Skeletal muscle satellite cell (primary cell): ENCODE results near the gene POP4.
A peak's percentile ranks its signal among the peaks of the same experiment; 100 is the strongest.

Source experiments
- H3K27me3 ChIP-seq: 2 replicates; pipeline ENCODE4 v1.7.0; 2013; ENCODE audit warnings: low read length; ENCODE audit not compliant: control insufficient read depth, insufficient read depth
- H3K36me3 ChIP-seq: 2 replicates; pipeline ENCODE4 v1.7.0; 2013; ENCODE audit warnings: mild to moderate bottlenecking, control low read depth, low read length; ENCODE audit not compliant: insufficient read depth
- H3K4me1 ChIP-seq: 2 replicates; pipeline ENCODE4 v1.7.0; 2013; ENCODE audit warnings: low read length; ENCODE audit not compliant: control insufficient read depth, insufficient read depth
- H3K4me2 ChIP-seq: 2 replicates; pipeline ENCODE4 v1.7.0; 2013; ENCODE audit warnings: mild to moderate bottlenecking, low read length
- H3K4me3 ChIP-seq: 2 replicates; pipeline ENCODE4 v1.7.0; 2013; ENCODE audit warnings: low read length
- H3K9ac ChIP-seq: 2 replicates; pipeline ENCODE4 v1.7.0; 2013; ENCODE audit warnings: mild to moderate bottlenecking, low read depth, low read length, moderate library complexity
- H3K9me3 ChIP-seq: replicated peaks from 2 replicates; pipeline ENCODE4 v1.7.0; 2013; ENCODE audit warnings: mild to moderate bottlenecking, control low read depth, low read length

Gene POP4

DNA sequence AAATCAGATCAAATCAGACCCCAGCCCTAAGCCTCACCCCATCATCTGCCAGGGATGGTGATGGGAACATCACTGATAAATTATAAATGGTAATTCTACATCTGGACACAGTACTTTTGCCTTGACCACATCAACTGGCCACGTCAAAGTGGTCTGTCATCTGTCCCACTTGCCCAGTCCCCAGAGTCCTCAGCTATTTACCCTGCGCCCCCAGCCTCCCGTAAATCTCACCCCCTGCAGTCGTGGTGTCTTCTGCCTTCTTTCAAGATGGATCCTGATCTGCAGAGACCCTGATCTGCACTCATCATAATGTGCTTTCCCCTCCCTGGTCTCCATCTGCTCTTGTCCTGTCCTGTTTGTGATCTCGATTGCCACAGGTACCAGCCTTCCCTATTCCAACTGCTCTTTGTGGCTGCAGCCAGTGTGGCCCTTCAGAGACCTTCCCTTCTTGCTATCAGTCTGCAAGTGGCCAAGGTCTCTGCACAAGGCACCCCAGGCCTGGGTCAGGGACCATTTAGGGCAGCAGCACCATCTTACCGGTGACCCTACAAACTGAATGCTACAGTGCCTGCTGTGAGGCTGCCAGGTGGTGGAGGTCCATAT is 26.7 kb upstream of the POP4 start:
- H3K9me3 ChIP-seq, result no peaks in the 10 kb centered on the region
- H3K27me3 ChIP-seq, result peaks cover 34% of the 10 kb centered on the region
- no peaks in the 10 kb centered on the region for H3K36me3 ChIP-seq
- no peak overlapping the region for H3K4me3 ChIP-seq
- no peak overlapping the region for H3K4me2 ChIP-seq
- H3K9ac ChIP-seq, result no peak overlapping the region
- peaks cover 18% of the 10 kb centered on the region for H3K4me1 ChIP-seq

DNA sequence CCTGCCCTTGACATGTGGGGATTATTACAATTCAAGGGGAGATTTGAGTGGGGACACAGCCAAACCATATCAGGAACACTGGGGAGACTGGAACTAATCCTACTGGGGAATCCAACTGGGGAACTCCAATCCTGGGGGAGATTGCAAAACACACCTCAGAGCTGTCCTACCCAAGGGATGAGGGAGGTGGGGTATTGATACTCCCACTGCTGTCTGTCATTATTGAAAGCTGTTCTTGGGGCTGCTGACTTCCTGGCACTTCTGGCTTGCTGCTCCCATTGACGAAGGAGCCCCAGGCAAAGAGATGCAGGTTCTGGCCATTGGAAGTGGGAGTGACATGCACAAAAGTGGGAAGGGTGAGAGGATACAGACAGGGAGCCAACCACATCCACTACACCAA is 24.7 kb upstream of the POP4 start:
- H3K9ac ChIP-seq, result no peak overlapping the region
- H3K9me3 ChIP-seq, result no peaks in the 10 kb centered on the region
- no peaks in the 10 kb centered on the region for H3K36me3 ChIP-seq
- peaks cover 19% of the 10 kb centered on the region for H3K4me1 ChIP-seq
- no peak overlapping the region for H3K4me2 ChIP-seq
- H3K4me3 ChIP-seq, result no peak overlapping the region
- peaks cover 14% of the 10 kb centered on the region for H3K27me3 ChIP-seq

GRCh38 chr19:29583196-29583999 is 22.7 kb upstream of the POP4 start:
- peak overlapping the region; percentile 30 for H3K4me2 ChIP-seq
- H3K4me1 ChIP-seq, result peaks cover 24% of the 10 kb centered on the region
- no peak overlapping the region for H3K4me3 ChIP-seq
- no peaks in the 10 kb centered on the region for H3K27me3 ChIP-seq
- H3K9me3 ChIP-seq, result no peaks in the 10 kb centered on the region
- no peak overlapping the region for H3K9ac ChIP-seq
- H3K36me3 ChIP-seq, result no peaks in the 10 kb centered on the region

GRCh38 chr19:29586401-29586800 is 19.7 kb upstream of the POP4 start:
- no peak overlapping the region for H3K4me3 ChIP-seq
- peaks cover 14% of the 10 kb centered on the region for H3K27me3 ChIP-seq
- no peaks in the 10 kb centered on the region for H3K9me3 ChIP-seq
- no peaks in the 10 kb centered on the region for H3K36me3 ChIP-seq
- no peak overlapping the region for H3K9ac ChIP-seq
- peaks cover 24% of the 10 kb centered on the region for H3K4me1 ChIP-seq
- no peak overlapping the region for H3K4me2 ChIP-seq

GRCh38 chr19:29587059-29587458 is 19.0 kb upstream of the POP4 start:
- Histone ChIP-seq H3K4me3 (no peak overlapping the region), H3K9me3 (no peaks in the 10 kb centered on the region), H3K36me3 (no peaks in the 10 kb centered on the region), H3K4me2 (no peak overlapping the region), H3K27me3 (peaks cover 20% of the 10 kb centered on the region), H3K9ac (no peak overlapping the region), H3K4me1 (peaks cover 24% of the 10 kb centered on the region)

- H3K4me3 ChIP-seq, result no peak overlapping the region
- H3K4me2 ChIP-seq, result no peak overlapping the region
- H3K9ac ChIP-seq, result no peak overlapping the region
- H3K36me3 ChIP-seq, result no peaks in the 10 kb centered on the region
- peaks cover 24% of the 10 kb centered on the region for H3K4me1 ChIP-seq
- peaks cover 24% of the 10 kb centered on the region for H3K27me3 ChIP-seq
- H3K9me3 ChIP-seq, result no peaks in the 10 kb centered on the region
These were observed 18.5 kb upstream of the POP4 start for GRCh38 chr19:29587518-29587986.

DNA sequence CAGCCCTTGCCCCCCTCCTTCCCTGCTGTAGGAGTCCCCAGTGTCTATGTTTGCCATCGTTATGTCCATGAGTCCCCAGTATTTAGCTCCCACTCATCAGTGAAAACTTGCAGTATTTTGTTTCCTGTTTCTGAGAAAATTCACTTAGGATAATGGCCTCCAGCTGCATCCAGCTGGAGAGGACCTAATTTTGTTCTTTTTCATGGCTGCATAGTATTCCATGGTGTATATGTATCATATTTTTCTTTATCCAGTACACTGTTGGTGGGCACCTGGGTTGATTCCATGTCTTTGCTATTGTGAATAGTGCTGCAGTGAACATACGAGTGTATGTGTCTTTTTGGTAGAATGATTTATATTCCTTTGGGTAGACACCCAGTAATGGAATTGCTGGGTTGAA is 18.0 kb upstream of the POP4 start:
- no peaks in the 10 kb centered on the region for H3K36me3 ChIP-seq
- no peak overlapping the region for H3K4me3 ChIP-seq
- peaks cover 28% of the 10 kb centered on the region for H3K27me3 ChIP-seq
- no peak overlapping the region for H3K4me2 ChIP-seq
- H3K9me3 ChIP-seq, result no peaks in the 10 kb centered on the region
- peaks cover 21% of the 10 kb centered on the region for H3K4me1 ChIP-seq
- H3K9ac ChIP-seq, result no peak overlapping the region

DNA sequence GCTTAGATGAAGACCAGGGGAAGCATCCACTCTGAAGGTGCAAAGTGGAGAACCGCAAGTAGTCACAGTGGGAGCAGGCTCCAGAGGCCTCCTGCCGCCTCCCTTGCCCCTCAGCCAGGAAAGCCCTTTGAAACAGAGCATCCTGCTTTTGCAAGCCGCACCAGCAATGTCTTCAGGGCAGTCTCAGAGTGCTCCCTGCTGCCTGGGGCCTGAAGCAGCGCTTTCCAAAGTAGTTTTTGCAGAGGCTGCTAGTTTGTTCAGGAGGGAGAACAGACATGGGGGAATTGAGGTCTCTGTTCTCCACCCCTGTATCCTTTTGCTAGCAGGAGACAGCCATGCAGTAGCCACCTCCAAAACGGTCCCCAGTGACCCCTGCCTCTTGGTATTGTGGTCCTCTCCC is 15.8 kb upstream of the POP4 start:
- Histone ChIP-seq H3K4me1 (peaks cover 13% of the 10 kb centered on the region), H3K9ac (no peak overlapping the region), H3K9me3 (no peaks in the 10 kb centered on the region), H3K27me3 (peaks cover 39% of the 10 kb centered on the region), H3K4me2 (no peak overlapping the region), H3K36me3 (no peaks in the 10 kb centered on the region), H3K4me3 (no peak overlapping the region)

GRCh38 chr19:29591670-29592069 is 14.4 kb upstream of the POP4 start:
- Histone ChIP-seq H3K9ac (no peak overlapping the region), H3K4me3 (no peak overlapping the region), H3K4me1 (peaks cover 9% of the 10 kb centered on the region), H3K9me3 (no peaks in the 10 kb centered on the region), H3K36me3 (no peaks in the 10 kb centered on the region), H3K4me2 (no peak overlapping the region), H3K27me3 (peaks cover 53% of the 10 kb centered on the region)

DNA sequence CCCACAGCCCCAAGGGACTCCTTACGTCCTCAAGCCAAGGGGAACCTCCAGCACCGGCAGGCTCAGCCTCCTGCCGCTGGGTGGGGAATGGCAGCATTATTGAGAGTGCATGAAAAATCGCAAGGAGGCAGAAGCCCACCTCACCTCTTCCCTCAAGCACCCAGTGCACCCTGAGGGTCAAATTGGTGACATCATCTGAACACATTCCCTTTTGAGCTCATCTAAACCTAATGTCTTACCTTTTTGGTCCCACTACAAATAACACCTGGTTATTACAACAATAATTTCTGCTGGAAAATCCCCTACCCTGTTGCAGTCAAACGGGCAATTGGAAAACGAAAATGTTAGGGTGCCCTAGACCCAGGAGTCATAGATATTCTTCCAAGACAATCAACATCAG is 12.2 kb upstream of the POP4 start:
- Histone ChIP-seq H3K9ac (no peak overlapping the region), H3K9me3 (no peaks in the 10 kb centered on the region), H3K4me1 (no peaks in the 10 kb centered on the region), H3K4me2 (no peak overlapping the region), H3K36me3 (no peaks in the 10 kb centered on the region), H3K4me3 (no peak overlapping the region), H3K27me3 (peaks cover 66% of the 10 kb centered on the region)

DNA sequence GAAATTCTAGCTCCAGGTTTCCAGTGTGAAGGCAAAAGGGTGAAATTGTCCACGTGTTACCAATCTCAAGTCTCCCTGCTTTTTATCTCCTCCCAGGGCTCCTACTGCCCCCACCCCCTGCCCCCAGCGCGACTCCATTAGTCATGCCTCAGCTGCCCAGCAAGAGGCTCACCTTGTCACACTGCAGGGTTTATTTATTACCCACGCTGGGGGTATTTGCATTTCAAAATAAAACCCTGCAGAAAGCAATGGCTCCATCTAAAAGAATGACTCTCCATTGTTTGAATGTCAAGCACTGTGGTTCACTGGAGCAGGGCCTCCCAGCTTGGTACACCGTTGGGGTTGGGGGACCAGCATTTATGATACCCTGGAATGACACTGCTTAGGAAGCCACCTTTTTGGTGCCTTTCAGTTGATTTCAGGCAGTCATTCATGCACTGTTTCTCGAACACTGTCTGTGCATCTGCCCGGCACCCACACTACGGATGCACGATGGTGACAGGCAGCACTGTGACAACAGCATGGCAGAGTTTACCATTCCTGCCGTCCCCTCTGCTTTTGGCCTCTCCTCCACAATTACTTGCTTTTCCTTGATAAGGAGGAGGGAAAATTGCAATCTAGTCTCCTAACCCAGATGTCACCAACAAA is 9.9 kb upstream of the POP4 start:
- Histone ChIP-seq H3K4me2 (no peak overlapping the region), H3K36me3 (no peaks in the 10 kb centered on the region), H3K9me3 (no peaks in the 10 kb centered on the region), H3K9ac (no peak overlapping the region), H3K4me1 (no peaks in the 10 kb centered on the region), H3K4me3 (no peak overlapping the region), H3K27me3 (peaks cover 55% of the 10 kb centered on the region)
